ENCODE results near the gene DEPP1. TPM values are rescaled to one million over a fixed set of nuclear protein-coding genes. Genes with fewer than 3 reads are reported as not detected.

DEPP1 gene
- total and polyA plus RNA-seq, 2 of the 13 experiments (the other 11 are each of a cell fraction or from before 2014, with no cell fraction given) = 14.8 to 270 TPM

- TF ChIP-seq YY1 (IDR thresholded peaks at IDR 0.05; ENCODE audit: insufficient read depth, insufficient replicate concordance, low read depth, low read length) (peak; percentile 22), BHLHE40 (IDR thresholded peaks at IDR 0.05; ENCODE audit: low read length) (no peak), RXRA (CRISPR knock-in tag; IDR thresholded peaks at IDR 0.05) (0 out of 2 replicates have a peak, but pooled peaks have one; percentile 33), ZBTB7A (CRISPR knock-in tag; IDR thresholded peaks at IDR 0.05) (0 out of 2 replicates have a peak, but pooled peaks have one; percentile 8), LCORL (IDR thresholded peaks at IDR 0.05) (peak; percentile 79), LCORL (CRISPR knock-in tag; IDR thresholded peaks at IDR 0.05) (peak; percentile 78), CREB1 (IDR thresholded peaks at IDR 0.05) (no peak), CREB1 (CRISPR knock-in tag; IDR thresholded peaks at IDR 0.05) (0 out of 2 replicates have a peak, but pooled peaks have one; percentile 6), PHF21A (CRISPR knock-in tag; IDR thresholded peaks at IDR 0.05) (peak; percentile 26; the same call in 1 of the 2 replicates), ZFY (CRISPR knock-in tag; IDR thresholded peaks at IDR 0.05) (0 out of 2 replicates have a peak, but pooled peaks have one; percentile 28), POLR2G (IDR thresholded peaks at IDR 0.05; ENCODE audit: low read depth, low read length) (0 out of 2 replicates have a peak, but pooled peaks have one; percentile 32), TARDBP (CRISPR knock-in tag; IDR thresholded peaks at IDR 0.05) (no peak), ZFP37 (CRISPR knock-in tag; IDR thresholded peaks at IDR 0.05; ENCODE audit: borderline replicate concordance) (0 out of 2 replicates have a peak, but pooled peaks have one; percentile 32), ZSCAN25 (CRISPR knock-in tag; IDR thresholded peaks at IDR 0.05) (peak; percentile 77; the same call in 1 of the 2 replicates), STAT5B (CRISPR knock-in tag; IDR thresholded peaks at IDR 0.05) (no peak), EHMT2 (IDR thresholded peaks at IDR 0.05; ENCODE audit: borderline replicate concordance, low read depth, low read length) (no peak), ZNF296 (CRISPR knock-in tag; conservative IDR thresholded peaks at IDR 0.05) (no peak), NR2C2 (CRISPR knock-in tag; IDR thresholded peaks at IDR 0.05; ENCODE audit: borderline replicate concordance) (peak; percentile 54; the same call in 1 of the 2 replicates)
- TF ChIP-seq, protein P1, sequence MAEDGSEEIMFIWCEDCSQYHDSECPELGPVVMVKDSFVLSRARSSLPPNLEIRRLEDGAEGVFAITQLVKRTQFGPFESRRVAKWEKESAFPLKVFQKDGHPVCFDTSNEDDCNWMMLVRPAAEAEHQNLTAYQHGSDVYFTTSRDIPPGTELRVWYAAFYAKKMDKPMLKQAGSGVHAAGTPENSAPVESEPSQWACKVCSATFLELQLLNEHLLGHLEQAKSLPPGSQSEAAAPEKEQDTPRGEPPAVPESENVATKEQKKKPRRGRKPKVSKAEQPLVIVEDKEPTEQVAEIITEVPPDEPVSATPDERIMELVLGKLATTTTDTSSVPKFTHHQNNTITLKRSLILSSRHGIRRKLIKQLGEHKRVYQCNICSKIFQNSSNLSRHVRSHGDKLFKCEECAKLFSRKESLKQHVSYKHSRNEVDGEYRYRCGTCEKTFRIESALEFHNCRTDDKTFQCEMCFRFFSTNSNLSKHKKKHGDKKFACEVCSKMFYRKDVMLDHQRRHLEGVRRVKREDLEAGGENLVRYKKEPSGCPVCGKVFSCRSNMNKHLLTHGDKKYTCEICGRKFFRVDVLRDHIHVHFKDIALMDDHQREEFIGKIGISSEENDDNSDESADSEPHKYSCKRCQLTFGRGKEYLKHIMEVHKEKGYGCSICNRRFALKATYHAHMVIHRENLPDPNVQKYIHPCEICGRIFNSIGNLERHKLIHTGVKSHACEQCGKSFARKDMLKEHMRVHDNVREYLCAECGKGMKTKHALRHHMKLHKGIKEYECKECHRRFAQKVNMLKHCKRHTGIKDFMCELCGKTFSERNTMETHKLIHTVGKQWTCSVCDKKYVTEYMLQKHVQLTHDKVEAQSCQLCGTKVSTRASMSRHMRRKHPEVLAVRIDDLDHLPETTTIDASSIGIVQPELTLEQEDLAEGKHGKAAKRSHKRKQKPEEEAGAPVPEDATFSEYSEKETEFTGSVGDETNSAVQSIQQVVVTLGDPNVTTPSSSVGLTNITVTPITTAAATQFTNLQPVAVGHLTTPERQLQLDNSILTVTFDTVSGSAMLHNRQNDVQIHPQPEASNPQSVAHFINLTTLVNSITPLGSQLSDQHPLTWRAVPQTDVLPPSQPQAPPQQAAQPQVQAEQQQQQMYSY (CRISPR knock-in tag; IDR thresholded peaks at IDR 0.05) = no peak
- TF ChIP-seq, protein P2, sequence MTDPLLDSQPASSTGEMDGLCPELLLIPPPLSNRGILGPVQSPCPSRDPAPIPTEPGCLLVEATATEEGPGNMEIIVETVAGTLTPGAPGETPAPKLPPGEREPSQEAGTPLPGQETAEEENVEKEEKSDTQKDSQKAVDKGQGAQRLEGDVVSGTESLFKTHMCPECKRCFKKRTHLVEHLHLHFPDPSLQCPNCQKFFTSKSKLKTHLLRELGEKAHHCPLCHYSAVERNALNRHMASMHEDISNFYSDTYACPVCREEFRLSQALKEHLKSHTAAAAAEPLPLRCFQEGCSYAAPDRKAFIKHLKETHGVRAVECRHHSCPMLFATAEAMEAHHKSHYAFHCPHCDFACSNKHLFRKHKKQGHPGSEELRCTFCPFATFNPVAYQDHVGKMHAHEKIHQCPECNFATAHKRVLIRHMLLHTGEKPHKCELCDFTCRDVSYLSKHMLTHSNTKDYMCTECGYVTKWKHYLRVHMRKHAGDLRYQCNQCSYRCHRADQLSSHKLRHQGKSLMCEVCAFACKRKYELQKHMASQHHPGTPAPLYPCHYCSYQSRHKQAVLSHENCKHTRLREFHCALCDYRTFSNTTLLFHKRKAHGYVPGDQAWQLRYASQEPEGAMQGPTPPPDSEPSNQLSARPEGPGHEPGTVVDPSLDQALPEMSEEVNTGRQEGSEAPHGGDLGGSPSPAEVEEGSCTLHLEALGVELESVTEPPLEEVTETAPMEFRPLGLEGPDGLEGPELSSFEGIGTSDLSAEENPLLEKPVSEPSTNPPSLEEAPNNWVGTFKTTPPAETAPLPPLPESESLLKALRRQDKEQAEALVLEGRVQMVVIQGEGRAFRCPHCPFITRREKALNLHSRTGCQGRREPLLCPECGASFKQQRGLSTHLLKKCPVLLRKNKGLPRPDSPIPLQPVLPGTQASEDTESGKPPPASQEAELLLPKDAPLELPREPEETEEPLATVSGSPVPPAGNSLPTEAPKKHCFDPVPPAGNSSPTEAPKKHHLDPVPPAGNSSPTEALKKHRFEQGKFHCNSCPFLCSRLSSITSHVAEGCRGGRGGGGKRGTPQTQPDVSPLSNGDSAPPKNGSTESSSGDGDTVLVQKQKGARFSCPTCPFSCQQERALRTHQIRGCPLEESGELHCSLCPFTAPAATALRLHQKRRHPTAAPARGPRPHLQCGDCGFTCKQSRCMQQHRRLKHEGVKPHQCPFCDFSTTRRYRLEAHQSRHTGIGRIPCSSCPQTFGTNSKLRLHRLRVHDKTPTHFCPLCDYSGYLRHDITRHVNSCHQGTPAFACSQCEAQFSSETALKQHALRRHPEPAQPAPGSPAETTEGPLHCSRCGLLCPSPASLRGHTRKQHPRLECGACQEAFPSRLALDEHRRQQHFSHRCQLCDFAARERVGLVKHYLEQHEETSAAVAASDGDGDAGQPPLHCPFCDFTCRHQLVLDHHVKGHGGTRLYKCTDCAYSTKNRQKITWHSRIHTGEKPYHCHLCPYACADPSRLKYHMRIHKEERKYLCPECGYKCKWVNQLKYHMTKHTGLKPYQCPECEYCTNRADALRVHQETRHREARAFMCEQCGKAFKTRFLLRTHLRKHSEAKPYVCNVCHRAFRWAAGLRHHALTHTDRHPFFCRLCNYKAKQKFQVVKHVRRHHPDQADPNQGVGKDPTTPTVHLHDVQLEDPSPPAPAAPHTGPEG (CRISPR knock-in tag; IDR thresholded peaks at IDR 0.05) = 0 out of 2 replicates have a peak, but pooled peaks have one; percentile 26
- TF ChIP-seq, protein P3, sequence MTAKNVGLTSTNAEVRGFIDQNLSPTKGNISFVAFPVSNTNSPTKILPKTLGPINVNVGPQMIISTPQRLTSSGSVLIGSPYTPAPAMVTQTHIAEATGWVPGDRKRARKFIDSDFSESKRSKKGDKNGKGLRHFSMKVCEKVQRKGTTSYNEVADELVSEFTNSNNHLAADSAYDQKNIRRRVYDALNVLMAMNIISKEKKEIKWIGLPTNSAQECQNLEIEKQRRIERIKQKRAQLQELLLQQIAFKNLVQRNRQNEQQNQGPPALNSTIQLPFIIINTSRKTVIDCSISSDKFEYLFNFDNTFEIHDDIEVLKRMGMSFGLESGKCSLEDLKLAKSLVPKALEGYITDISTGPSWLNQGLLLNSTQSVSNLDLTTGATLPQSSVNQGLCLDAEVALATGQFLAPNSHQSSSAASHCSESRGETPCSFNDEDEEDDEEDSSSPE (CRISPR knock-in tag; IDR thresholded peaks at IDR 0.05) = no peak
Observed at GRCh38 chr10:44990302-44990655, 11.7 kb upstream of the DEPP1 start (continued).
